Lung (tissue), 12 donors: Measurements from ENCODE around the gene FCN3. TPM values are rescaled to one million over a fixed set of nuclear protein-coding genes. Genes with fewer than 3 reads are reported as not detected.
"Not testable (repeated sequence)": the region's sequence is repeated elsewhere in the genome, so short reads cannot be mapped to it uniquely, and the experiment has no call there.

Experiments used
- ATAC-seq: fragments of 200-7000 bp; cut with Tn5 transposase; one replicate; pipeline ENCODE4 v1.9.1; 2020; ENCODE audit warnings: moderate number of reproducible peaks; ENCODE audit not compliant: insufficient read depth, low FRiP score
- DNase-seq, 3 donors: peaks; one replicate each; pipeline ENCODE4 v3.0.0-alpha.2; 2013 to 2017
- H3K27ac ChIP-seq, 2 donors: one replicate each; pipeline ENCODE4 v1.5.1; 2013; ENCODE audit warnings: mild to moderate bottlenecking in 2 of 2, moderate library complexity in 2 of 2, control low read depth in 1 of 2, inconsistent platforms in 1 of 2, low read depth in 1 of 2, low read length in 1 of 2
- H3K27me3 ChIP-seq, 3 donors: one replicate each; pipeline ENCODE4 v1.5.1; 2013; ENCODE audit warnings: low read length in 2 of 3; ENCODE audit not compliant: control insufficient read depth in 3 of 3, insufficient read depth in 3 of 3
- H3K36me3 ChIP-seq, 4 donors: one replicate each; pipeline ENCODE4 v1.5.1; 2013; ENCODE audit warnings: low read length in 4 of 4, mild to moderate bottlenecking in 1 of 4, moderate library complexity in 1 of 4; ENCODE audit not compliant: control insufficient read depth in 4 of 4, insufficient read depth in 4 of 4
- H3K4me1 ChIP-seq, 5 donors: one replicate each; pipeline ENCODE4 v1.5.1; 2013; ENCODE audit warnings: low read length in 5 of 5, mild to moderate bottlenecking in 2 of 5, moderate library complexity in 1 of 5; ENCODE audit not compliant: control insufficient read depth in 5 of 5, insufficient read depth in 5 of 5
- H3K4me3 ChIP-seq: one replicate; pipeline ENCODE4 v1.5.1; 2013; ENCODE audit warnings: mild to moderate bottlenecking, control low read depth, moderate library complexity
- H3K9ac ChIP-seq, 2 donors: one replicate each; pipeline ENCODE4 v1.5.1; 2013; ENCODE audit warnings: low read length in 2 of 2, control low read depth in 1 of 2; ENCODE audit not compliant: insufficient read depth in 1 of 2
- H3K9me3 ChIP-seq, 4 donors: one replicate each; pipeline ENCODE4 v1.5.1; 2013; ENCODE audit warnings: low read length in 3 of 4, mild to moderate bottlenecking in 1 of 4, moderate library complexity in 1 of 4; ENCODE audit not compliant: control insufficient read depth in 4 of 4, insufficient read depth in 3 of 4
- WGBS, 2 donors: extraction: QIAGEN DNeasy Blood & Tissue Kit; methylation state at CpG; one replicate each; pipeline ENCODE4 v1.1.7; 2013; 5-methylcytosine and 5-hydroxymethylcytosine counted together
- polyA plus RNA-seq, 2 donors: library from polyadenylated mRNA; stranded (reverse); fragments of 200-250 nt; gene quantifications; one replicate each; pipeline ENCODE4 v1.2.1, GENCODE V29; 2013
- total RNA-seq, 2 donors: library from RNA; depleted of rRNA in 1 of 2; stranded (reverse); fragments of >200 nt in 1 of 2; gene quantifications; one replicate each; pipeline ENCODE4 v1.2.1, GENCODE V29; 2014 to 2021
- TF ChIP-seq, protein P1 (sequence below): IDR thresholded peaks from 2 replicates; pipeline ENCODE4 v1.5.1; 2012; ENCODE audit warnings: mild to moderate bottlenecking; ENCODE audit errors: control extremely low read depth, extremely low read depth
- donor health status: control.
- donor health status: control.
- donor health status: Bipolar disorder and iron deficiency.
- donor health status: healthy.
- donor health status: DM: yes; HTN: yes; CAD: no.

The FCN3 gene
- total and polyA plus RNA-seq, 4 donors = 36.6 to 611 (median 470) TPM

DNA sequence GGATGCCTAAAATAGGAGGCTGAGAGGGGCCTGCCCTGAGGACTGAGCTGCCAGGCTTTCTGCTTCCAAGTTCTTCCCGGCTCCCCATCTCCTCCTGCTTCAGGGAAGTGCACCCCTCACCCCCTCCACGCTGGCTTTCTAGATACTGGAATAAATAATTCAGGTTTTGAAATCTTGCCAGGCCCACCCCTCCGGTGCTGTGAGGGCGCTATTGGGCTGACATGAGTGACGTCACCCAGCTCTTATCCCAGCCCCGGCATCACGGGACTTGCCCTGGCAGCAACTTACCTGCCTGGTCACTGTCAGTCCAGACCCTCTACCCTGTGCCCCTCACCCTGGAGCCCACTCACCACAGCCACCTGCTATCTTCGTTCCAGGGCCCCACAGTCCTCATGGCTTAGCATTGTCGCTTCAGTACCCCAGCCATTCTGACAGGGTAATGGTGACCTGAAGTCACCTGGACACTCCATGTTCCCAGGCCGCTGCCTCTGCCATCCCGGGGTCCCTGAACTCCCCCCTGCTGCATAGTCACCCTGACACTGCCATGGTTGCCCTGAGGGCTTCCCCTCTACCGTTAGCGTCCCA, 17.0 kb upstream of the FCN3 start:
- DNase-seq = peak; percentile 58 to 64 (median 59)
- no peak overlapping the region for H3K4me3 ChIP-seq

DNA sequence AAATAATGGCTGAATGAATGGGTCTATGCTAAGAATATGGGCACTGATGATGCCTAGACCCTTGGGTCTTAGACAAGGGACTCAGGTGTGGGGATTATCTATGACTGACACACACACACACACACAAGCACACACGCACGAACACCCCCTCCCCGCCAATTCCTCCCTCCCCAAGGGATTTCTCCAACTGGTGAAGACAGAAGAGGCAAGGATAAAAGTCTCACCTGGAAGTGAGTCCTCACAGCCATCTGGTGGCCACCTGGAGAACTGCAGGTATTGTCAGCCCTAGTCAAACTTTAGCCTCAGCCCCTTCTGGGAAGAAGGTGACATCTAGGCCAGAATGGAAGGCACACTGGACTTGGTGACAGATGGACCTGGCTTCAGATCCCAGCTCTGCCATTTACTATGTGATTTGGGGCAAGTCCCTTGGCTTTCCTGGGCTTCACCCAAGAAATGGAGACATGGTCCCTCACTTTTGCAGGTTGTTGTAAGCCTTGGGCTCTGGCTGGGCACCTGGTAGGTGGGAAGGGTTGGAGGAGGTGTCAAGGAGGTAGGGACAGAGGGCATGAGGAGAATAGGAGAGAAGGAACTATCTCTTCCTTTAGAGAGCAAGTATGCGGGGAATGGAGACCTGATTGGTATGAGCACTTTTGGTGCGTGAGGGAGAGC, 13.8 kb upstream of the FCN3 start:
- Histone ChIP-seq H3K27ac (peak overlapping the region; percentile 14 to 50), H3K36me3 (no peaks in the 10 kb centered on the region), H3K9me3 (no peaks in the 10 kb centered on the region), H3K9ac (no peak overlapping the region), H3K27me3 (no peaks in the 10 kb centered on the region), H3K4me1 (peaks cover 0 to 15% (median 12%) of the 10 kb centered on the region in 5 donors), H3K4me3 (no peak overlapping the region)
- ATAC-seq = no peak
- 48 to 49% methylated on average over 5 of the region's 5 CpGs for WGBS, 2 donors
- DNase-seq = peak in 2 of 3 donors; percentile 40 to 41
- TF ChIP-seq, protein P1, sequence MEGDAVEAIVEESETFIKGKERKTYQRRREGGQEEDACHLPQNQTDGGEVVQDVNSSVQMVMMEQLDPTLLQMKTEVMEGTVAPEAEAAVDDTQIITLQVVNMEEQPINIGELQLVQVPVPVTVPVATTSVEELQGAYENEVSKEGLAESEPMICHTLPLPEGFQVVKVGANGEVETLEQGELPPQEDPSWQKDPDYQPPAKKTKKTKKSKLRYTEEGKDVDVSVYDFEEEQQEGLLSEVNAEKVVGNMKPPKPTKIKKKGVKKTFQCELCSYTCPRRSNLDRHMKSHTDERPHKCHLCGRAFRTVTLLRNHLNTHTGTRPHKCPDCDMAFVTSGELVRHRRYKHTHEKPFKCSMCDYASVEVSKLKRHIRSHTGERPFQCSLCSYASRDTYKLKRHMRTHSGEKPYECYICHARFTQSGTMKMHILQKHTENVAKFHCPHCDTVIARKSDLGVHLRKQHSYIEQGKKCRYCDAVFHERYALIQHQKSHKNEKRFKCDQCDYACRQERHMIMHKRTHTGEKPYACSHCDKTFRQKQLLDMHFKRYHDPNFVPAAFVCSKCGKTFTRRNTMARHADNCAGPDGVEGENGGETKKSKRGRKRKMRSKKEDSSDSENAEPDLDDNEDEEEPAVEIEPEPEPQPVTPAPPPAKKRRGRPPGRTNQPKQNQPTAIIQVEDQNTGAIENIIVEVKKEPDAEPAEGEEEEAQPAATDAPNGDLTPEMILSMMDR = peak; percentile 81

More for the DNA sequence above, 17.0 kb upstream of the FCN3 start:
- H3K4me1 ChIP-seq = peaks cover 0 to 18% (median 12%) of the 10 kb centered on the region in 5 donors
- no peaks in the 10 kb centered on the region for H3K27me3 ChIP-seq
- whole genome bisulfite sequencing, 2 donors = 10 to 15% methylated on average over 13 of the region's 13 CpGs
- TF ChIP-seq, protein P1 = no peak
- H3K9ac ChIP-seq = peak overlapping the region in 1 of 2 donors; percentile 45
- H3K9me3 ChIP-seq = peaks cover 0 to 2% (median 0%) of the 10 kb centered on the region in 4 donors
- peak overlapping the region; percentile 69 to 82 for H3K27ac ChIP-seq
- no peak for ATAC-seq
- no peaks in the 10 kb centered on the region for H3K36me3 ChIP-seq

DNA sequence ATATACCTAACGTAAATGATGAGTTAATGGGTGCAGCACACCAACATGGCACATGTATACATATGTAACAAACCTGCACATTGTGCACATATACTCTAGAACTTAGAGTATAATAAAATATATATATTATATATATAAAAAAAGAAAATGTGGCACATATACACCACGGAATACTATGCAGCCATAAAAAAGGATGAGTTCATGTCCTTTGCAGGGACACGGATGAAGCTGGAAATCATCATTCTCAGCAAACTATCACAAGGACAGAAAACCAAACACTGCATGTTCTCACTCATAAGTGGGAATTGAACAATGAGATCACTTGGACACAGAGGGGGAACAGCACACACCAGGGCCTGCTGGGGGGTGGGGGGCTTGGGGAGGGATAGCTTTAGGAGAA, 10.2 kb upstream of the FCN3 start:
- not testable (repeated sequence) for H3K27me3 ChIP-seq, H3K9ac ChIP-seq, H3K27ac ChIP-seq, H3K9me3 ChIP-seq, DNase-seq, H3K4me3 ChIP-seq, ATAC-seq, H3K36me3 ChIP-seq
- WGBS, 2 donors = 87 to 91% methylated on average over 2 to 3 of the region's 3 CpGs
- peaks cover 0 to 11% (median 0%) of the 10 kb centered on the region in 5 donors for H3K4me1 ChIP-seq

DNA sequence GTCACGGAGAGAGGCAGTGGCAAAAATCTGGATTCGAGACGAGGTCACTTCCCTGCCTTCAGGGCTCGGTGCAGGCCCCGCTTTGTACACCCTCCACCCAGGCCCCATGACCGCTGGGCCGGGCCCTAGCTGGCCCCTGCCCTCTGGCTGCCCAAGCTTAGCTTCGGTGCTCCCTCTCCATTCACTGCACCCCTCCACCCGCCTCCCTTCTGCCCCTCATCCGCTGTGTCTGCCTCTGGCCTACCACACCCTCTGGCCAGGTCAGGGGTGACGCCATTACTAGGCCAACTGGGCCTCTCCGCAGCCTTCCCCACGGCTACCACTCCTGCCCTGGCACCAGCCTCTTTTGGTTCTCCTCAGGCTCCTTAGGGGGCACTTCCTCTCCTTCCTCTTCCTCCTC, 9.0 kb upstream of the FCN3 start:
- no peak overlapping the region for H3K9ac ChIP-seq
- ATAC-seq (no peak), DNase-seq (no peak)
- TF ChIP-seq, protein P1 = no peak
- H3K27me3 ChIP-seq = no peaks in the 10 kb centered on the region
- H3K4me3 ChIP-seq = no peak overlapping the region
- no peaks in the 10 kb centered on the region for H3K9me3 ChIP-seq
- H3K27ac ChIP-seq = no peak overlapping the region
- 90 to 91% methylated on average over 13 of the region's 13 CpGs for WGBS, 2 donors
- no peaks in the 10 kb centered on the region for H3K36me3 ChIP-seq
- peaks cover 0 to 12% (median 0%) of the 10 kb centered on the region in 5 donors for H3K4me1 ChIP-seq
